Thoracic aorta (tissue), 2 donors: ENCODE measurements around the gene CYS1. TPM values are rescaled to one million over a fixed set of nuclear protein-coding genes. Genes with fewer than 3 reads are reported as not detected.
"Not testable (repeated sequence)": the region's sequence is repeated elsewhere in the genome, so short reads cannot be mapped to it uniquely, and the experiment has no call there.

Source experiments
- ATAC-seq: fragments of 150-250 bp; one replicate; pipeline ENCODE4 v1.8.0; 2017; ENCODE audit warnings: low read depth; ENCODE audit not compliant: insufficient number of reproducible peaks, low FRiP score
- DNase-seq: peaks from one replicate; pipeline ENCODE4 v3.0.0-alpha.2; 2020; ENCODE audit warnings: low spot score
- H3K27ac ChIP-seq, 2 donors: fragments of 200-600 bp; sonication (generic); 1 replicate in 1 of 2; 2 replicates in 1 of 2; pipeline ENCODE4 v1.5.1; 2016; ENCODE audit warnings: mild to moderate bottlenecking in 2 of 2, moderate library complexity in 2 of 2
- H3K27me3 ChIP-seq: fragments of 200-600 bp; sonication (generic); replicated peaks from 2 replicates; pipeline ENCODE4 v1.6.0; 2016; ENCODE audit warnings: mild to moderate bottlenecking; ENCODE audit not compliant: insufficient read depth
- H3K36me3 ChIP-seq: fragments of 200-600 bp; sonication (generic); one replicate; pipeline ENCODE4 v1.5.1; 2016
- H3K4me1 ChIP-seq, 2 donors: fragments of 200-600 bp; sonication (generic); 1 replicate in 1 of 2; 2 replicates in 1 of 2; pipeline versions ENCODE4 v1.5.1 to v1.6.0; 2016; ENCODE audit warnings: low read depth in 2 of 2, mild to moderate bottlenecking in 1 of 2; ENCODE audit not compliant: control insufficient read depth in 1 of 2
- H3K4me3 ChIP-seq: fragments of 200-600 bp; sonication (generic); 2 replicates; pipeline ENCODE4 v1.5.1; 2016; ENCODE audit warnings: mild to moderate bottlenecking
- H3K9me3 ChIP-seq: fragments of 200-600 bp; sonication (generic); 2 replicates; pipeline ENCODE4 v1.5.1; 2016
- total RNA-seq, 2 donors: library from RNA; depleted of rRNA; stranded (reverse); fragments of >200 nt; gene quantifications; one replicate each; pipeline versions ENCODE4 v1.1.0 to v1.2.3, GENCODE V29; 2016
- TF ChIP-seq, protein P1 (sequence below): fragments of 200-600 bp; sonication (generic); IDR thresholded peaks from one replicate; pipeline ENCODE4 v1.5.1; 2019; ENCODE audit warnings: antibody characterized with exemption

CYS1 gene
- total RNA-seq, 2 donors from 2014 or later = 13.5 to 26.9 TPM

DNA sequence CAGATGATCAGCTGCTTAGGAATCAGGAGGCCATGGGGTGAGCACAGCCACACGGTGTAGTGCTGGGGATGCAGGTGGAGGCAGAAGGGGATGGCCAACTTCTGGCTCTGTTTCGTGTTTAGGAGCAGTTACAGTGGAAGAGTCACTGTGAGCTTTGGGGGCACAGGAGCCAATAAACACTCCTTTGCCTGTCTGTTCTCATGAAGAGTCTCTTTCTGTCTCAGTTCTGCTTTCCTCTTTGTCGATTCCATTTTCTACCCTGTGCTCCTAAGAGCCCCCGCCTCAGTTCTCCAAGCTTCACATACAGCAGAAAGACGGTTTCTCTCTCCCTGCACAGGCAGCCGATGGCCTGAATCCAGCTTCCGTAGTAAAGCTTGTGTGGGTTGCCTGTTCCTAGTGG, 21.3 kb upstream of the CYS1 start:
- no peaks in the 10 kb centered on the region for H3K36me3 ChIP-seq
- TF ChIP-seq, protein P1, sequence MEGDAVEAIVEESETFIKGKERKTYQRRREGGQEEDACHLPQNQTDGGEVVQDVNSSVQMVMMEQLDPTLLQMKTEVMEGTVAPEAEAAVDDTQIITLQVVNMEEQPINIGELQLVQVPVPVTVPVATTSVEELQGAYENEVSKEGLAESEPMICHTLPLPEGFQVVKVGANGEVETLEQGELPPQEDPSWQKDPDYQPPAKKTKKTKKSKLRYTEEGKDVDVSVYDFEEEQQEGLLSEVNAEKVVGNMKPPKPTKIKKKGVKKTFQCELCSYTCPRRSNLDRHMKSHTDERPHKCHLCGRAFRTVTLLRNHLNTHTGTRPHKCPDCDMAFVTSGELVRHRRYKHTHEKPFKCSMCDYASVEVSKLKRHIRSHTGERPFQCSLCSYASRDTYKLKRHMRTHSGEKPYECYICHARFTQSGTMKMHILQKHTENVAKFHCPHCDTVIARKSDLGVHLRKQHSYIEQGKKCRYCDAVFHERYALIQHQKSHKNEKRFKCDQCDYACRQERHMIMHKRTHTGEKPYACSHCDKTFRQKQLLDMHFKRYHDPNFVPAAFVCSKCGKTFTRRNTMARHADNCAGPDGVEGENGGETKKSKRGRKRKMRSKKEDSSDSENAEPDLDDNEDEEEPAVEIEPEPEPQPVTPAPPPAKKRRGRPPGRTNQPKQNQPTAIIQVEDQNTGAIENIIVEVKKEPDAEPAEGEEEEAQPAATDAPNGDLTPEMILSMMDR = no peak
- no peaks in the 10 kb centered on the region for H3K9me3 ChIP-seq
- DNase-seq (no peak), ATAC-seq (no peak)
- H3K27me3 ChIP-seq = no peaks in the 10 kb centered on the region
- no peak overlapping the region for H3K27ac ChIP-seq
- H3K4me3 ChIP-seq = no peak overlapping the region
- no peaks in the 10 kb centered on the region for H3K4me1 ChIP-seq

DNA sequence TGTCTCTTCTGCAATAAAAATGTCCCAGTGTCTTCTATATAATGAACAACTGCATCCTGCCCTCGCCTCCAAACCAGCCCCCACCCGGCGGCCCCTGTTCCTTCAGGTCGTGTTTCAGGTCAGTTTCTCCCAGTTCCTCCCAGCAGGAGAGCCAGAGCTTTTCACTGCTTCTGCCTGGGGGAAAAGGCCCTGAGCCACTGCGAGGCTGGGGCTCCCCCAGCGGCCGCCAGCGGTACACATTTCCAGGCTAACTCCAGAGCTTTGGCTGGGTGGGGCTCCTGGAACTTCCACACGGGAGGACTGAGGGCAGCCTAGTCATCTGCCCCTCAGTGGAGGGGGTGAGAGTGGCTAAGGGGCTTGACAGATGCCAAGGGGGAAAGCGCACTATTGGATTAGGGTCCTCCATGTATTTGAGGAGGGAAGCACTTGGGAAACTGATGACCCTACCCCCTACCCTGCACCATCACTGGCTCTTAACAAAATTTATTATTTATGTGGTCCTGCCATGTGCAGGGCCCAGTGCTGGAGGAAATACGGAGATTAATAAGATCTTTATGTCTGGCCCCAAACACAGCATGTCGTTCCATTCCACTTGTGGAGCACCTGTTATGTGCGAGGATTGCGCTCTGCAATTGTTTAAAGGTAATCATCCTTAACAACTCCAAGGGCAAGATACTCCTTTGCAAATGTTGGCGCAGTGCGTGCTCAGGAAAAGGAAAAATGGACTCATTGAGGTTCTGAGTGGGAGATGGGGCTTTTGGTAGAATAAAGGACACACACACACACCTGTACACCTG, 17.3 kb upstream of the CYS1 start:
- Histone ChIP-seq H3K27ac (no peak overlapping the region), H3K4me3 (no peak overlapping the region), H3K9me3 (no peaks in the 10 kb centered on the region), H3K4me1 (no peaks in the 10 kb centered on the region), H3K27me3 (no peaks in the 10 kb centered on the region), H3K36me3 (no peaks in the 10 kb centered on the region)
- DNase-seq (no peak), ATAC-seq (peak; percentile 78)
- TF ChIP-seq, protein P1 = peak; percentile 93

DNA sequence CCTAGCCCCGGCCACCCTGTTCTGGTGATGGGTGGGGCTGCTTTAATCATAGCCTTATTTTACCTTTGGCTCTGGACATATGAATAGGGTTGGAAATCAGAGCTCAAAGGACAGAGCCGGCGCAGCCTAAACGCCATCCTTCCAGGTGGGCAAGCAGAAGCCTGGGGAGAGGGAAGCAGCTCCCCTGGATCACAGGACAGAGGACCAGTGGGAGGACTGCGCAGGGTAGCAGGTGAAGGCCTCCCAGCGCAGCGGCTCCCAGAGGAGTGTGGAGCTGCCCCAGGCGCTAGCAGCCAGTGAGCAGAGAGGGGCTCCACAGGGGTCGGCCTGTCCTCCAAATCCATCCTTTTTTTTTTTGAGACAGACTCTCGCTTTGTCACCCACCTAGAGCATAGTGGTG, 16.4 kb upstream of the CYS1 start:
- no peaks in the 10 kb centered on the region for H3K36me3 ChIP-seq
- TF ChIP-seq, protein P1 = no peak
- no peak overlapping the region for H3K4me3 ChIP-seq
- no peaks in the 10 kb centered on the region for H3K9me3 ChIP-seq
- no peaks in the 10 kb centered on the region for H3K4me1 ChIP-seq
- DNase-seq (no peak), ATAC-seq (no peak)
- H3K27ac ChIP-seq = no peak overlapping the region
- H3K27me3 ChIP-seq = no peaks in the 10 kb centered on the region

DNA sequence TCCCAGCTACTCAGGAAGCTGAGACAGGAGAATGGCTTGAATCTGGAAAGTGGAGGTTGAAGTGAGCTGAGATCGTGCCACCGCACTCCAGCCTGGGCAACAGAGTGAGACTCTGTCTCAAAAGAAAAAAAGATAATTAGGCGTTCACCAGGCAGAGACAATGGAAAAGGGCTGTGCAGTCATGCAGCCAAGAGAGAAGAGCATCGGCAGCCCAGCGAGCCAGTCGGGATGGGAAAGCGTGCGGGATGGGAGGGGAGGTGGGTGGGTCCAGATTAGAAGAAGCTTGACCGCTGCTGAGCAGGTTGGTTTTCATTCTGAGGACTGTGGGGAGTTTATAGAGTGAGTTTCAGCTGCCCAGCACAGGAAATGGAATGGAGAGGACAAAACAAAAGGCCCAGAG, 15.0 kb upstream of the CYS1 start:
- TF ChIP-seq, protein P1 = no peak
- ATAC-seq (no peak), DNase-seq (no peak)
- no peak overlapping the region for H3K4me3 ChIP-seq
- H3K9me3 ChIP-seq = no peaks in the 10 kb centered on the region
- no peaks in the 10 kb centered on the region for H3K27me3 ChIP-seq
- no peaks in the 10 kb centered on the region for H3K36me3 ChIP-seq
- no peak overlapping the region for H3K27ac ChIP-seq
- H3K4me1 ChIP-seq = no peaks in the 10 kb centered on the region

DNA sequence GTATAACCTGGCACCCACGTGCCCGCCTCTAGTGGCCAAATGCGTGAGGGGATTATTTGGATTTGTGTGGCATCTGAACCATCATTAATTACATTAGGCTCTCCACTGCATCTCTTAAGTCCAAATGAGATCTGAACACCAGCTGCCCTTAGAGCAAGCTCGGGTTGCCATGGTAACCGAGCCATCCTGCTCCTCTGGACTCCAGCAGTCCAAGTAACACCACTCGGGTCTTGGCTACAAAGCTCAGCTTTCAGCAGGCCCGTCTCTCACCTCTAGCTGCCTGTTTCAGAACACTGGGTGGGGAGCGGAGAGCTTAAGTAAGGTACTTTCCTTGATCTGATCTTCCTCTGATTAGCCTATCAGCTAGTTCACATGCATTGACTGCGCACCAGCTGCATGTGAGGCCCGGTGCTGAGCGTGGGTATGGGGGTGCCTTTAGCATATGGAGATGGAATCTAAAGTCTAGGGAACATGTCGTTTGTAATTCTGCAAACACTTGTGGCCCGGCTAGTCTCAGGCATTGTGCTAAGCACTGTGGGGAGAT, 14.1 kb upstream of the CYS1 start:
- ATAC-seq (no peak), DNase-seq (no peak)
- H3K27ac ChIP-seq = no peak overlapping the region
- H3K4me1 ChIP-seq = no peaks in the 10 kb centered on the region
- no peaks in the 10 kb centered on the region for H3K27me3 ChIP-seq
- H3K9me3 ChIP-seq = no peaks in the 10 kb centered on the region
- TF ChIP-seq, protein P1 = no peak
- H3K36me3 ChIP-seq = no peaks in the 10 kb centered on the region
- no peak overlapping the region for H3K4me3 ChIP-seq

DNA sequence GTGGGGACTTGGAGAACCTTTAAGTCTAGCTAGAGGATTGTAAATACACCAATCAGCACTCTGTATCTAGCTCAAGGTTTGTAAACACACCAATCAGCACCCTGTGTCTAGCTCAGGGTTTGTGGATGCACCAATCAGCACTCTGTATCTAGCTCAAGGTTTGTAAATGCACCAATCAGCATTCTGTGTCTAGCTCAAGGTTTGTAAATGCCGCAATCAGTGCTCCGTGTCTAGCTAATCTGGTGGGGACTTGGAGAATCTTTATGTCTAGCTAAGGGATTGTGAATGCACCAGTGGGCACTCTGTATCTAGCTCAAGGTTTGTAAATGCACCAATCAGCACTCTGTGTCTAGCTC, 11.7 kb upstream of the CYS1 start:
- peak overlapping the region; percentile 62 for H3K4me3 ChIP-seq
- H3K9me3 ChIP-seq, ATAC-seq, DNase-seq, H3K36me3 ChIP-seq, H3K27ac ChIP-seq, H3K27me3 ChIP-seq, H3K4me1 ChIP-seq: not testable (repeated sequence)
